Ishikawa (cell line): Measurements from ENCODE around the gene FAM118A.

ENCODE experiments used
- CEBPB ChIP-seq: IDR thresholded peaks from 2 replicates; pipeline ENCODE4 v1.6.1; 2012
- EGR1 ChIP-seq: IDR thresholded peaks from 2 replicates; pipeline ENCODE4 v1.6.1; 2012
- EP300 ChIP-seq: IDR thresholded peaks from 2 replicates; pipeline ENCODE4 v1.6.1; 2012; ENCODE audit warnings: borderline replicate concordance
- FOXM1 ChIP-seq: IDR thresholded peaks from 2 replicates; pipeline ENCODE4 v1.6.1; 2012; ENCODE audit warnings: low read depth, borderline replicate concordance
- MAX ChIP-seq: IDR thresholded peaks from 2 replicates; pipeline ENCODE4 v1.6.1; 2012
- RAD21 ChIP-seq: IDR thresholded peaks from 2 replicates; pipeline ENCODE4 v1.6.1; 2012; ENCODE audit warnings: low read depth
- REST ChIP-seq: IDR thresholded peaks from 2 replicates; pipeline ENCODE4 v1.6.1; 2012; ENCODE audit warnings: low read depth, mild to moderate bottlenecking
- TAF1 ChIP-seq: IDR thresholded peaks from 2 replicates; pipeline ENCODE4 v1.6.1; 2012; ENCODE audit warnings: low read depth, mild to moderate bottlenecking
- TCF12 ChIP-seq: IDR thresholded peaks from 2 replicates; pipeline ENCODE4 v1.6.1; 2012; ENCODE audit warnings: low read depth
- TEAD4 ChIP-seq: IDR thresholded peaks from 2 replicates; pipeline ENCODE4 v1.6.1; 2012
- YY1 ChIP-seq: IDR thresholded peaks from 2 replicates; pipeline ENCODE4 v1.6.1; 2012; ENCODE audit warnings: low read depth
- ZBTB7A ChIP-seq: IDR thresholded peaks from 2 replicates; pipeline ENCODE4 v1.6.1; 2012; ENCODE audit warnings: low read depth

GRCh38 chr22:45308391-45308956, 1.3 kb upstream of the FAM118A start:
- TF ChIP-seq EGR1 (no peak), YY1 (no peak), ZBTB7A (no peak), TAF1 (no peak), CEBPB (no peak), REST (no peak), RAD21 (no peak), EP300 (no peak), TEAD4 (no peak), FOXM1 (no peak), MAX (no peak), TCF12 (no peak)
